Umbilical cord (tissue), 2 donors: ENCODE results near the gene RASD2. TPM values are rescaled to one million over a fixed set of nuclear protein-coding genes. Genes with fewer than 3 reads are reported as not detected.

ENCODE experiments used
- DNase-seq: peaks from one replicate; pipeline ENCODE4 v3.0.0-alpha.2; 2015; ENCODE audit warnings: low spot score
- total RNA-seq: library from RNA; depleted of rRNA; stranded (reverse); fragments of >200 nt; gene quantifications from one replicate; pipeline ENCODE4 v1.2.3, GENCODE V29; 2014; ENCODE audit warnings: low replicate concordance; ENCODE audit not compliant: insufficient read depth

RASD2 gene
- total RNA-seq, 1 donor from 2014 or later, result not detected

GRCh38 chr22:35518811-35519210 is 21.8 kb upstream of the RASD2 start:
- DNase-seq, result no peak

DNA sequence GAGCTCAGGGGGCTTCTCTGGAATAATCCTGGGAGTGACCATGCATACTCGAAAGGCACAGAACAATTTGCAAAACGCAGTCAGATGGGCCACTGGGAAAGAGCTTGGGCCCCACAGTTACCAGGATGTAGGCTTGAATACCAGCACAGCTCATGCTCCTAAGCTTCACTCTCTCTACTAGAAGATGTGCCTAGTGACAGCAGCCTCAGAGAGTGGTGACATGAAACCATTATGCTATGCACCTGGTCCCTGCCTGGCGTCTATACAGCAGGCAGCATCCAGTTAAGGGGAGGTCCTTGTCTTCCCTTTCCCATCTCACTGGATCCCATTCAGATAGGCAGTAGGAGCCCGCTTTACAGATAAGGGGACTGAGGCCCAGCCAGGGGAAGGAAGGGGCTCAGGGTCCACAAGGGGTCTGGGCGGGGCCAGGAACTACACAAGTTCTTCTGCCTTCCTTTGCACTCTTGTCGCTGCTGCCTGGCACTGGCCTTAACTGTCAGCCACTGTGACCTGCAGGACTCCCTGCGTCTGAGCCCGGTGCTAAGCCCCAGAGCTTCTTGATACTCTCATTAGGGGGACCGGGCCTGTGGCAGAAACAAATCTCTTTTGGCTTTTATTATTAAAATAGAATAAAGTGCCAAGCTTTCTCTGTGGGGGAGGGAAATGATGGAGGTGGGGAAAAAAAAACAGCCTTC is 21.2 kb upstream of the RASD2 start:
- no peak for DNase-seq

DNA sequence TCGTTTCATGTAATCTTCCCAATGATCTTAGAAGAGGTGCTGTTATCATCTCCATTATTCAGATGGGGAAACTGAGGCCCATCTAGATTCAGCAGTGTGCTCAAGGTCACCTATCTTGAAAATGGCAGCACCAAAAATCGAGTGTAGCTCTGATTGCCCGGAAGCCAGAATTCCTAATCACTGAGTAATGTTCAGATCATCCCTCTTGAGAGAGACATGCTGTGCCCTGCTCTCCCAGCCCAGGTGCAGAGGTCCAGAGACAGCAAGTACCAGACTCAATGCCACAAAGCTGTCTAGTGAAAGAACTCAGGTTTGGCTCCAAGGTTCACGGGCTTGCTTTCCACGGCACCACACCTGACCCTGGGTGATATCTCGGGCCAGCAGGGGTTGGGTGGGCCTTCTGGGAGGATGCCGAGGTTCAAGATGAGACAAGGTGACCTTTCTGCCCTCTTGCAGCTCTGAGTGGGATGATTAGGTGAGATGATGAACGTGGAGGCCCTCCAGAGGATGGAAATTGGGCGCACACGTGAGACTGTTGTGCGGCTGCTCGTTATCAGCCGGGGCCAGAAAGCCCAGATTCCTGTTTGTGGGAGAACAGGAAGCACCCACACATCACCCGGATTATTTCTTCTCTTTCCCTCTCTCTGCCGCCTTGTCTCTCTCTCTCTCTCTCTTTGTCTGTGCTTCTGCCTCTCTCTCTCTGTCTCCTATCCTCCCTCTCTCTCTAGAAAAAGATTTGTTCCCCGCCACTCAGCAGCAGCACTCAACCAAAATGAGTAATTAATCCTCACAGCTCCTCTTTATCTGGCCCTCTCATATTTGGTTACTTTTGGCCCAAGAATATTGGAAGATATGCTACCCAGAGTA is 19.0 kb upstream of the RASD2 start:
- no peak for DNase-seq

DNA sequence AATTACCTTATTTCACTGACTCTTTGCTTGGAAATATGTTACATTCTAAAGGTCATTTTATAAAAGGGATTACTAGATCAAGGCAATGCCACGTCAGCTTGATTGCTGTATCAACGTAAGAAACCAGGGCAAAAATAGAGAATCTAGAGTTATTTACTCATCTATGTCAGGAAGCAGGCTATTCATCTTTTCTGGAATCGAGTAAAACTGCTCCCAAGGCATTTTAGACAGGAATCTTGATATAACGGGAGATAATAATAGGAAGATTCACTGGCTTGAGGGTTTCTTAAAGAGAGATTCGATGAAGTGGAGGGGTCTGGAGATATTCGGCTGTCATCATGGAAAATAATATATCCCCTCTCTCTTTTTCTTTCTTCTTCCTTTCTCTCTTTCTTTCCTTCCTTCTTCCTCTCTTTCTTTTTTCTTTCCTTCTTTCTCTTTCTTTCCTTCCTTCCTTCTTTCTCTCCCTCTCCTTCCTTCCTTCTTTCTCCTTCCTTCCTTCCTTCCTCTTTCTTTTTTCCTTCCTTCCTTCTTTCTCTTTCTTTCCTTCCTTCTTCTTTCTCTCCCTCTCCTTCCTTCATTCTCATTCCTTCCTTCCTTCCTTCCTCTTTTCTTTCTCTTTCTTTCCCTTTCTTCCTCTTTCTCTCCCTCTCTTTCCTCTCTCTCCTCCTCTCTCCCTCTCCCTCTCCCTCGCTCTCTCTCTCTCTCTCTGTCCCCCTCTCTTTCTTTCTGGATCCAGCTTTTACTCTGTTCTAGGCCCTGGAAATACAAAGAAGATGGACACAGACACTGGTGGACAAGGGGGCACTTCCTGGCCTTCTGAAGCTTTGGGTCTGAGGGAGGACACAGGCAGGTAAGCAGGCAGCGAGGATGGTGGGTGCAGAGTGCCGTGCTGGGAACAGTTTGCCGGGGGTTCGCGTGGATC is 18.1 kb upstream of the RASD2 start:
- DNase-seq, result peak; percentile 37

- DNase-seq, result no peak
Observed at GRCh38 chr22:35523167-35523947, 17.3 kb upstream of the RASD2 start.

GRCh38 chr22:35524966-35525686 is 15.5 kb upstream of the RASD2 start:
- DNase-seq, result peak; percentile 24

GRCh38 chr22:35525687-35526332 is 14.8 kb upstream of the RASD2 start:
- DNase-seq, result no peak

DNA sequence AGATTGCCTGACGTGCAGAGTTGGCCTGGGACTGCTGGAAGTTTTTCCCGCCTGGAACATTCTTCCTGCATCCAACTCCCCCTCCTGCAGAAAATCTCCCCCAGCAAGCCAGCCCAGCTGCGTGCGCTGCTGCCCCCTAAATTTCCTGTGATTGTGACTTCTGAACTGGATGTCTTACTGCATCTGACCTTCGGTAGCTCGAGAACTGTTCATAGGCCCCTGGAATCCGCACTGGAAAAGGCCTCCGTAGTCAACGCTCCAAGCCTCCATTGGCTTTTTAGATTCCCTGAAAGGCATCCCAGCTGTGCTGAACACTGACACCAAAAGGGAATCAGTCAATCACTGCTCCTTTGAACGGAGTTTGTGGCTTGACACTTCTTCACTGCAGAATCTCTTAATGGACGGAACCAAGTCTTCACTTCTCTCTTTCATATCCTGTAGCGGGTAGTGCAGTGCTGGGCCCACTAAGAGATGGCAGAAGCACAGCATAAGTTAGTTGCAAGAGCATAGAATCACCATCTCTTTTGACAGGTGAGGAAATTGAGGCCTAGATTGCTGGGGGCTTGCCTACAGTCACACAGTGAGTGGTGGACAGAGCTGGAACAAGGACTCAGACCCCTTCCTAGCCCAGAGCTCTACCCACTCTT is 14.2 kb upstream of the RASD2 start:
- DNase-seq, result no peak

DNA sequence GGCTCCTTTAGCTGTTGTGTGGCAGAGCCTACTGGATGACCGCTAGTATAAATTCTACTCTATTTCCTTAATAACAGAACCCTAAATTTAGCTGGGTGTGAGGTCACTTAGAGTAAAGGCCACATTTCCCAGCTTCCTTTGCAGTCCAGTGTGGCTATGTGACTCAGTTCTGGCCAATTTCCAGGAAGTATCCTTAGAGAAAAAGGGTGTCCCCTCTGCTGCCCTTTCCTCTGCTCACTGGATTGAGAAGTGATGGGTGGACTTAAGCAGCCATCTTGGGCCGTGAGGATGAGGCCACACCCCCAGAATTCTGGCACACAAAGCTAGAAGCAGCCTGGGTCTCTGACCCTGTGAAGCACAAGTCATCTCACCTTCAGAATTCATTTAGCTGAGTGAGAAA is 11.7 kb upstream of the RASD2 start:
- DNase-seq, result no peak

DNA sequence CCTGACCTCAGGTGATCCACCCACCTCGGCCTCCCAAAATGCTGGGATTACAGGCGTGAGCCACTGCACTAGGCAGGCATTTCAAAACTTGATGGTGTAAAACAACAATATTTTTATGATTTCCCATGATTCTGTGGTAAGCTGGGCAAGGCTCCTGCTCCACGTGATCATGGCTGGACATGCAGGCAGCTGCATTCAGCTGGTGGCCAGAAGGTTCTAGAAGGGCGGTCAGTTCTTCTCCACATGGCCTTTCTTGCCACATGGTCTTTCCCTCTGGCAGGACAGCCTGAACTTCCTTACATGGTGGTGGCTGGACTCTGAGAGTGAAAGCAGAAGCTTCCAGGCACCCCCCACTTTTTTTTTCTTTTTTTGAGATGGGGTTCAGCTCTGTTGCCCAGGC is 9.9 kb upstream of the RASD2 start:
- no peak for DNase-seq

DNA sequence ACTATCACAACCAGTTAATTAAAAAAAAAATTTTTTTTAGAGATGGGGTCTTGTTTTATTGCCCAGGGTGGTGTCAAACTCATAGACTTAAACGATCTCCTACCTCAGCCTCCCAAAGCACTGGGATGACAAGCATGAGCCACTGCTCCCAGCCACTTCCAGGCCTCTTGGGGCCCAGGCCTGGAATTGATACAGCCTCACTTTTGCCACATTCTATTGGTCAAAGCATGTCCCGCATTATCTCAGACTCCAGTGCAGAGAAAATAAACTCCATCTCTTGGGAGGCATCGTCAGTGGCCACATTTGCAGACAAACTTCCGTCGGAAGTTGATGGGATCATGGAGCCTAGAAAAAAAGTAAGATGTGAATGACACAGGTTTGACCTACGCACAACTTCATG is 9.4 kb upstream of the RASD2 start:
- DNase-seq, result no peak

GRCh38 chr22:35531676-35532075 is 9.0 kb upstream of the RASD2 start:
- no peak for DNase-seq

- no peak for DNase-seq
Observed at GRCh38 chr22:35533365-35534029, 7.1 kb upstream of the RASD2 start.

DNA sequence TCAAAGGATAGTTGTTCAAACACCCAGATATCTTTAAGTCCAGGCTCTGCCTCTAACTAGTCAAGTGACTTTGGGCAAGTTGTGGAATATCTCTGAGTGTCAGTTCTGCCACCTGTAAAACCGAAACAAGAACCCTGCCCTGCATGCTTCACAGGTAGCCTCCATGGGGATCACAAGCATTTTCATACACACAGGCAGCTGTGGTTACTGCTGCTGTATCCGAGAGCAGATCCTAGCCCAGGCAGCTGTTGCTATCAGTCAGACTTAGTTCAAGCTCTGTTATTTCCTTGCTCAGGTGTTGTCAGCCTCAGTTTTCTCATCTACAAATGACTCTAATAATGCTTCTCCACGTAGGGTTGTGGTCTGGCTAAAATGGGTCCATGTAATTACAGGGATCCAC is 6.5 kb upstream of the RASD2 start:
- no peak for DNase-seq

- DNase-seq, result no peak
Observed at GRCh38 chr22:35537232-35537631, 3.4 kb upstream of the RASD2 start.

GRCh38 chr22:35538801-35539321 is 1.8 kb upstream of the RASD2 start:
- DNase-seq, result no peak

- DNase-seq, result no peak
Observed at GRCh38 chr22:35539487-35539886, 1.1 kb upstream of the RASD2 start.

DNA sequence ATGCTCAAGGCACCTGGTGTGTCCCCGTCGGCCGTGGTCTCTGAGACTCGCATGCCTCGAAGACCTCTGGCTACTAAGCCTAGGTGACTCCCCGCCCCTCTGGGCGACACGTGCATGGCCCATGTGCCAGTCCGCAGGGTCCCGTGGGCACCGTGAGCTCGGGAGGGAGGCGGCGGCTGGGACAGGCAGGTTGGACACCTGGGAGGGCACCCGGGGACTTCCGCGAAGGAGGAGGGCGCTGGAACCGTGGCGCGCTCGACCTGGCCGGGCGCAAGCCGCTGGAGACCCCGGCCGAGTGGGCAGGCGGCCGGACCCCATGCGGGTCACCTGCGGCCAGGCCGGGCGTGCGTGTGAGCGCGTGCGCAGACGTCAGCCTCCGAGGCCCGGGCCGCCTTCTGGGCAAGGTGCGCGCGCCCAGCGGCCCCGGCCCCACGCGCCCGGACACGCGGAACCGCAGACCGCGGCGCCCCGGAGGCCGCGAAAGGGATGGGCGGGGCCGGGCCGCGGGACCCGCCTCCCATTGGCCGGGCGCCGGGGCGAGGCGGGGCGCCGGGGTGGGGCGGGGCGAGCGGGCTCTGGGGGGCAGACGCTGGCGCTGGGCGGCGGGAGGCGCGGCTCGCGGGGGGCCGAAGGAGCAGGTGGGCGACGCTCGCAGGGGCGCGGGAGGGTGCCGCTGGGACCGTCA is 579 bp upstream of the RASD2 start:
- no peak for DNase-seq
